Measurements from ENCODE around the gene GDF10. TPM values are rescaled to one million over a fixed set of nuclear protein-coding genes. Genes with fewer than 3 reads are reported as not detected.
A peak's percentile ranks its signal among the peaks of the same experiment; 100 is the strongest.

Gene GDF10
- total and polyA plus RNA-seq, 2 experiments from 2014 or later: 2.5 to 5.7 TPM

- TF ChIP-seq EZH2phosphoT487 (IDR thresholded peaks at IDR 0.05; ENCODE audit: low read depth, severe bottlenecking, unreplicated experiment) (no peak), EZH2 (IDR thresholded peaks at IDR 0.05; ENCODE audit: borderline replicate concordance) (no peak)
- Histone ChIP-seq H3K4me3 (no peak overlapping the region), H4K20me1 (ENCODE audit: insufficient read depth, poor library complexity, severe bottlenecking) (no peaks in the 10 kb centered on the region), H3K9me3 (ENCODE audit: low read depth) (no peaks in the 10 kb centered on the region), H3K36me3 (replicated peaks; ENCODE audit: insufficient read depth, low read depth) (no peaks in the 10 kb centered on the region), H3K27me3 (no peaks in the 10 kb centered on the region), H3K9me2 (replicated peaks; ENCODE audit: insufficient read depth) (no peaks in the 10 kb centered on the region), H2AFZ (no peak overlapping the region), H3K79me2 (no peaks in the 10 kb centered on the region), H3K4me1 (ENCODE audit: insufficient read depth) (no peaks in the 10 kb centered on the region), H3K4me2 (no peak overlapping the region), H3K27ac (no peak overlapping the region)
- 93% methylated on average over 5 of the region's 5 CpGs for WGBS (ENCODE audit: low lambda C conversion rate, missing lambda C conversion rate)
- no peak for DNase-seq (ENCODE audit: low spot score)
These were observed 33.4 kb upstream of the GDF10 start for GRCh38 chr10:47266602-47267001.

- no peak overlapping the region for H3K4me2 ChIP-seq
- H3K79me2 ChIP-seq: no peaks in the 10 kb centered on the region
- H4K20me1 ChIP-seq (ENCODE audit: insufficient read depth, poor library complexity, severe bottlenecking): no peaks in the 10 kb centered on the region
- H2AFZ ChIP-seq: no peak overlapping the region
- TF ChIP-seq EZH2phosphoT487 (IDR thresholded peaks at IDR 0.05; ENCODE audit: low read depth, severe bottlenecking, unreplicated experiment): no peak
- TF ChIP-seq CTCF (IDR thresholded peaks at IDR 0.05; ENCODE audit: poor library complexity): no peak
- TF ChIP-seq EZH2 (IDR thresholded peaks at IDR 0.05; ENCODE audit: borderline replicate concordance): no peak
- no peaks in the 10 kb centered on the region for H3K36me3 ChIP-seq (replicated peaks; ENCODE audit: insufficient read depth, low read depth)
- peak; percentile 3 for DNase-seq (ENCODE audit: low spot score)
- H3K4me3 ChIP-seq: no peak overlapping the region
- no peaks in the 10 kb centered on the region for H3K27me3 ChIP-seq
- H3K9me2 ChIP-seq (replicated peaks; ENCODE audit: insufficient read depth): no peaks in the 10 kb centered on the region
- H3K27ac ChIP-seq: no peak overlapping the region
- peaks cover 5% of the 10 kb centered on the region for H3K9me3 ChIP-seq (ENCODE audit: low read depth)
- 93% methylated on average over 9 of the region's 9 CpGs for WGBS (ENCODE audit: low lambda C conversion rate, missing lambda C conversion rate)
- no peaks in the 10 kb centered on the region for H3K4me1 ChIP-seq (ENCODE audit: insufficient read depth)
These were observed 31.3 kb upstream of the GDF10 start for GRCh38 chr10:47268696-47269095.

- H3K36me3 ChIP-seq (replicated peaks; ENCODE audit: insufficient read depth, low read depth): no peaks in the 10 kb centered on the region
- H3K27ac ChIP-seq: no peak overlapping the region
- no peaks in the 10 kb centered on the region for H3K9me2 ChIP-seq (replicated peaks; ENCODE audit: insufficient read depth)
- H3K4me2 ChIP-seq: no peak overlapping the region
- no peak for TF ChIP-seq EZH2phosphoT487 (IDR thresholded peaks at IDR 0.05; ENCODE audit: low read depth, severe bottlenecking, unreplicated experiment)
- TF ChIP-seq CTCF (IDR thresholded peaks at IDR 0.05; ENCODE audit: poor library complexity): peak; percentile 10
- TF ChIP-seq EZH2 (IDR thresholded peaks at IDR 0.05; ENCODE audit: borderline replicate concordance): no peak
- no peak overlapping the region for H2AFZ ChIP-seq
- H3K27me3 ChIP-seq: no peaks in the 10 kb centered on the region
- H4K20me1 ChIP-seq (ENCODE audit: insufficient read depth, poor library complexity, severe bottlenecking): no peaks in the 10 kb centered on the region
- 51% methylated on average over 5 of the region's 5 CpGs for WGBS (ENCODE audit: low lambda C conversion rate, missing lambda C conversion rate)
- H3K4me3 ChIP-seq: no peak overlapping the region
- H3K9me3 ChIP-seq (ENCODE audit: low read depth): peaks cover 5% of the 10 kb centered on the region
- H3K4me1 ChIP-seq (ENCODE audit: insufficient read depth): no peaks in the 10 kb centered on the region
- no peak for DNase-seq (ENCODE audit: low spot score)
- H3K79me2 ChIP-seq: no peaks in the 10 kb centered on the region
These were observed 30.7 kb upstream of the GDF10 start for GRCh38 chr10:47269294-47269693.

GRCh38 chr10:47276071-47276470 lies 23.9 kb upstream of the GDF10 start:
- H3K9me2 ChIP-seq (replicated peaks; ENCODE audit: insufficient read depth): no peaks in the 10 kb centered on the region
- TF ChIP-seq EZH2 (IDR thresholded peaks at IDR 0.05; ENCODE audit: borderline replicate concordance) (no peak), EZH2phosphoT487 (IDR thresholded peaks at IDR 0.05; ENCODE audit: low read depth, severe bottlenecking, unreplicated experiment) (no peak), CTCF (IDR thresholded peaks at IDR 0.05; ENCODE audit: poor library complexity) (no peak)
- H3K27me3 ChIP-seq: no peaks in the 10 kb centered on the region
- WGBS (ENCODE audit: low lambda C conversion rate, missing lambda C conversion rate): 95% methylated on average over 2 of the region's 2 CpGs
- no peak overlapping the region for H3K27ac ChIP-seq
- no peaks in the 10 kb centered on the region for H3K79me2 ChIP-seq
- no peak overlapping the region for H3K4me2 ChIP-seq
- no peaks in the 10 kb centered on the region for H3K36me3 ChIP-seq (replicated peaks; ENCODE audit: insufficient read depth, low read depth)
- peaks cover 5% of the 10 kb centered on the region for H3K9me3 ChIP-seq (ENCODE audit: low read depth)
- no peaks in the 10 kb centered on the region for H4K20me1 ChIP-seq (ENCODE audit: insufficient read depth, poor library complexity, severe bottlenecking)
- H2AFZ ChIP-seq: no peak overlapping the region
- H3K4me1 ChIP-seq (ENCODE audit: insufficient read depth): no peaks in the 10 kb centered on the region
- DNase-seq (ENCODE audit: low spot score): no peak
- no peak overlapping the region for H3K4me3 ChIP-seq
